CD14-positive monocyte (primary cell): ENCODE measurements around the gene CCDC167. TPM values are rescaled to one million over a fixed set of nuclear protein-coding genes. Genes with fewer than 3 reads are reported as not detected.

Experiments
- DNase-seq, 3 donors: peaks; one replicate each; pipeline ENCODE4 v3.0.0-alpha.2; 2011 to 2022
- H2AFZ ChIP-seq: 2 replicates; pipeline ENCODE4 v1.6.0; 2012; ENCODE audit warnings: mild to moderate bottlenecking, low read depth, low read length, inconsistent platforms; ENCODE audit not compliant: insufficient read depth, poor library complexity, severe bottlenecking
- H3K27ac ChIP-seq, 2 donors: 1 replicate in 1 of 2; 2 replicates in 1 of 2; pipeline ENCODE4 v1.5.1; 2012 to 2013; ENCODE audit warnings: low read length in 2 of 2, control low read depth in 1 of 2, inconsistent platforms in 1 of 2, low read depth in 1 of 2, mild to moderate bottlenecking in 1 of 2
- H3K27me3 ChIP-seq, 2 donors: one replicate each; pipeline versions ENCODE4 v1.6.0 to v1.6.1; 2011 to 2013; ENCODE audit warnings: low read length in 2 of 2; ENCODE audit not compliant: control insufficient read depth in 2 of 2, insufficient read depth in 2 of 2
- H3K36me3 ChIP-seq, 2 donors: replicated peaks in 1 of 2; 1 replicate in 1 of 2; 2 replicates in 1 of 2; pipeline versions ENCODE4 v1.5.1 to v1.6.1; 2012 to 2013; ENCODE audit warnings: low read length in 2 of 2, control low read depth in 1 of 2, inconsistent platforms in 1 of 2, mild to moderate bottlenecking in 1 of 2; ENCODE audit not compliant: insufficient read depth in 2 of 2, control insufficient read depth in 1 of 2
- H3K4me1 ChIP-seq, 2 donors: 1 replicate in 1 of 2; 2 replicates in 1 of 2; pipeline versions ENCODE4 v1.5.1 to v1.6.1; 2012 to 2013; ENCODE audit warnings: low read length in 2 of 2, control low read depth in 1 of 2, inconsistent platforms in 1 of 2, mild to moderate bottlenecking in 1 of 2, moderate library complexity in 1 of 2; ENCODE audit not compliant: insufficient read depth in 2 of 2, control insufficient read depth in 1 of 2
- H3K4me2 ChIP-seq: replicated peaks from 2 replicates; pipeline ENCODE3; 2012; ENCODE audit warnings: low read length, moderate library complexity, mild to moderate bottlenecking; ENCODE audit not compliant: poor library complexity, severe bottlenecking; ENCODE audit errors: extremely low read depth
- H3K4me3 ChIP-seq, 3 experiments: fragments of 200-600 bp in 1 of 3; sonication (generic) in 1 of 3; replicated peaks in 1 of 3; 1 replicate in 2 of 3; 2 replicates in 1 of 3; pipeline ENCODE4 v1.5.1; 2011 to 2013; ENCODE audit warnings: low read length in 3 of 3, mild to moderate bottlenecking in 3 of 3, control low read depth in 2 of 3, low read depth in 2 of 3, inconsistent platforms in 1 of 3, moderate library complexity in 1 of 3
- H3K79me2 ChIP-seq: 2 replicates; pipeline ENCODE4 v1.6.0; 2012; ENCODE audit warnings: mild to moderate bottlenecking, control low read depth, inconsistent platforms, low read length, moderate library complexity; ENCODE audit not compliant: insufficient read depth
- H3K9ac ChIP-seq: 2 replicates; pipeline ENCODE4 v1.6.0; 2017; ENCODE audit warnings: low read length, mild to moderate bottlenecking; ENCODE audit not compliant: insufficient read depth, poor library complexity, severe bottlenecking
- H3K9me3 ChIP-seq, 2 donors: replicated peaks in 1 of 2; 1 replicate in 1 of 2; 2 replicates in 1 of 2; pipeline versions ENCODE4 v1.5.1 to v1.6.1; 2012 to 2013; ENCODE audit warnings: low read length in 2 of 2, control low read depth in 1 of 2; ENCODE audit not compliant: control insufficient read depth in 1 of 2, insufficient read depth in 1 of 2
- H4K20me1 ChIP-seq: 2 replicates; pipeline ENCODE4 v1.6.0; 2012; ENCODE audit warnings: mild to moderate bottlenecking, low read length, control low read depth, moderate library complexity; ENCODE audit not compliant: insufficient read depth
- H3K27ac Mint-ChIP-seq, 7 donors: one replicate each; pipeline ENCODE4 v1.8.0; 2020; ENCODE audit warnings: mild to moderate bottlenecking in 7 of 7, mixed read lengths in 7 of 7, moderate library complexity in 6 of 7, inconsistent platforms in 2 of 7
- H3K27me3 Mint-ChIP-seq, 3 donors: one replicate each; pipeline ENCODE4 v1.8.0; 2021 to 2022; ENCODE audit warnings: low read depth in 3 of 3, mild to moderate bottlenecking in 3 of 3, mixed read lengths in 3 of 3, moderate library complexity in 3 of 3, inconsistent platforms in 1 of 3
- H3K36me3 Mint-ChIP-seq, 2 donors: one replicate each; pipeline ENCODE4 v1.8.0; 2020; ENCODE audit warnings: mixed read lengths in 2 of 2, inconsistent platforms in 1 of 2, mild to moderate bottlenecking in 1 of 2
- H3K4me1 Mint-ChIP-seq: one replicate; pipeline ENCODE4 v1.8.0; 2020; ENCODE audit warnings: mild to moderate bottlenecking, mixed read lengths
- H3K4me3 Mint-ChIP-seq, 2 donors: one replicate each; pipeline ENCODE4 v1.8.0; 2020; ENCODE audit warnings: mild to moderate bottlenecking in 2 of 2, mixed read lengths in 2 of 2, moderate library complexity in 1 of 2
- H3K9me3 Mint-ChIP-seq, 7 donors: one replicate each; pipeline ENCODE4 v1.8.0; 2020 to 2022; ENCODE audit warnings: mixed read lengths in 7 of 7, mild to moderate bottlenecking in 6 of 7, moderate library complexity in 6 of 7, inconsistent platforms in 2 of 7
- WGBS: methylation state at CpG from one replicate; pipeline ENCODE4 v1.1.5; 2013; ENCODE audit warnings: missing lambda C conversion rate; ENCODE audit not compliant: insufficient coverage; 5-methylcytosine and 5-hydroxymethylcytosine counted together
- intact Hi-C, 2 donors: fragments of 100-400 bp; cut with micrococcal nuclease; formaldehyde crosslinking; loops; one replicate each; pipeline versions ENCODE4 v1.15.0 to v1.15.1; 2023
- polyA plus RNA-seq, 3 donors: library from polyadenylated mRNA; depleted of rRNA in 1 of 3; unstranded in 2 of 3; stranded (reverse) in 1 of 3; fragments of 300-500 nt in 2 of 3; fragments of >200 nt in 1 of 3; fragmentation: Illumina TruSeq in 2 of 3; gene quantifications; 1 replicate in 2 of 3; 2 replicates in 1 of 3; pipeline ENCODE4 v1.2.3, GENCODE V29; 2012 to 2021
- TF ChIP-seq, protein P1 (sequence below): fragments of 200-600 bp; IDR thresholded peaks from one replicate; pipeline ENCODE4 v1.8.0; 2022; ENCODE audit warnings: antibody characterized with exemption, mild to moderate bottlenecking

CCDC167 gene
- polyA plus RNA-seq, 3 donors, result 12.5 to 22.9 (median 20.7) TPM

DNA sequence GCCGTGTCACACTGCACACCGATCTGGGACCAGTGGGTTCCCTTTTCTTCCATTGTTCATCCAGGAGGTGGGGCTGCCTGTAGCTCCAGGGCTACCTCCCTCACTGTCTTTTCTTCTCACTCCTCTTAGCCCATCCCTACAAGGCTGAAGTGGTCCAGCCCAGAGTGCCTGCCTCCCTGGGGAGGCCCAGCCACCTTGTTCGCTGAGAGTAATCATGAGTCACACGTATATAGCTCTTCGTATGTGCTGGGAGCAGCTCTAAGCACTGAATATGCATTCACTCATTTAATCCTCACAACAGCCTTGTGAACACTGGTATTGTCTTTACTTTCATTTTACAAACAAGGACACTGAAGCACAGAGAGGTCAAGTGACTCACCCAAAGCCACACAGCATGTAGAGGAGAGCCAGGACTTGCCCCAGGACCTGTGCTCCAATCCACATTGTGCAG lies 14.7 kb upstream of the CCDC167 start:
- Mint-ChIP-seq H3K4me3 (no peak overlapping the region), H3K4me1 (peaks cover 29% of the 10 kb centered on the region), H3K36me3 (no peaks in the 10 kb centered on the region), H3K27me3 (peaks cover 25 to 50% (median 30%) of the 10 kb centered on the region in 3 donors), H3K27ac (peak overlapping the region in 1 of 7 donors; percentile 43), H3K9me3 (peaks cover 0 to 3% (median 0%) of the 10 kb centered on the region in 7 donors)
- Histone ChIP-seq H3K9me3 (no peaks in the 10 kb centered on the region), H3K4me2 (no peak overlapping the region), H3K36me3 (no peaks in the 10 kb centered on the region), H4K20me1 (no peaks in the 10 kb centered on the region), H3K9ac (no peak overlapping the region), H3K4me1 (peaks cover 11 to 20% of the 10 kb centered on the region in 2 donors), H3K27ac (no peak overlapping the region), H3K27me3 (peaks cover 0 to 12% of the 10 kb centered on the region in 2 donors), H3K4me3 (no peak overlapping the region), H3K79me2 (no peaks in the 10 kb centered on the region), H2AFZ (no peak overlapping the region)
- TF ChIP-seq, protein P1, sequence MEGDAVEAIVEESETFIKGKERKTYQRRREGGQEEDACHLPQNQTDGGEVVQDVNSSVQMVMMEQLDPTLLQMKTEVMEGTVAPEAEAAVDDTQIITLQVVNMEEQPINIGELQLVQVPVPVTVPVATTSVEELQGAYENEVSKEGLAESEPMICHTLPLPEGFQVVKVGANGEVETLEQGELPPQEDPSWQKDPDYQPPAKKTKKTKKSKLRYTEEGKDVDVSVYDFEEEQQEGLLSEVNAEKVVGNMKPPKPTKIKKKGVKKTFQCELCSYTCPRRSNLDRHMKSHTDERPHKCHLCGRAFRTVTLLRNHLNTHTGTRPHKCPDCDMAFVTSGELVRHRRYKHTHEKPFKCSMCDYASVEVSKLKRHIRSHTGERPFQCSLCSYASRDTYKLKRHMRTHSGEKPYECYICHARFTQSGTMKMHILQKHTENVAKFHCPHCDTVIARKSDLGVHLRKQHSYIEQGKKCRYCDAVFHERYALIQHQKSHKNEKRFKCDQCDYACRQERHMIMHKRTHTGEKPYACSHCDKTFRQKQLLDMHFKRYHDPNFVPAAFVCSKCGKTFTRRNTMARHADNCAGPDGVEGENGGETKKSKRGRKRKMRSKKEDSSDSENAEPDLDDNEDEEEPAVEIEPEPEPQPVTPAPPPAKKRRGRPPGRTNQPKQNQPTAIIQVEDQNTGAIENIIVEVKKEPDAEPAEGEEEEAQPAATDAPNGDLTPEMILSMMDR, result no peak
- no peak for DNase-seq
- intact Hi-C loops, result no loop called here
- WGBS, result no CpG with 5 or more reads among the region's 5 CpGs

DNA sequence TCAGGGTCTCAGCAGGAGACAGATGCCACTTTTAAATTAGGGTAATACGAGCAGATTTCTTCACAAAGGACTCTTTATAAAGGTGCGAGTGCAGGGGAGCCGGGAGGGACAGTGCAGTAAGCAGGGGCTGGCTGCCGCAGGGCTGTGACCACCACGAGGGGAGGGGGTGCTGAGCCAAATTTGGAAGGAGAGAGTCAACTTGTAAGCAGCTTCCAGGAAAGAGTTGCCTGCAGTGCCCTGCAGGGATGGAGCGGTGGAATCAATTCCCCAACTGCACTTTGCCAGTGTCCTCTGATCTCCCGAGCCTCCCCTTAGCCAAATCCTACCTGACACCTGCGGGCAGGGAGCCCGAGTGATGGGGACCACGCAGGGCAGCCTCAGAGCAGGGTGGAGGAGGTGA lies 13.9 kb upstream of the CCDC167 start:
- 76% methylated on average over 5 of the region's 10 CpGs for WGBS
- no peak overlapping the region for H3K27ac ChIP-seq
- no peak overlapping the region for H3K4me3 Mint-ChIP-seq

More for the DNA sequence above, 13.9 kb upstream of the CCDC167 start:
- Mint-ChIP-seq H3K27ac (no peak overlapping the region), H3K4me1 (peaks cover 29% of the 10 kb centered on the region), H3K9me3 (peaks cover 0 to 3% (median 0%) of the 10 kb centered on the region in 7 donors), H3K27me3 (peaks cover 22 to 54% (median 30%) of the 10 kb centered on the region in 3 donors), H3K36me3 (no peaks in the 10 kb centered on the region)
- Histone ChIP-seq H2AFZ (no peak overlapping the region), H3K27me3 (peaks cover 0 to 12% of the 10 kb centered on the region in 2 donors), H3K36me3 (no peaks in the 10 kb centered on the region), H3K9ac (no peak overlapping the region), H3K9me3 (no peaks in the 10 kb centered on the region), H4K20me1 (no peaks in the 10 kb centered on the region), H3K4me1 (peaks cover 11 to 20% of the 10 kb centered on the region in 2 donors), H3K79me2 (no peaks in the 10 kb centered on the region), H3K4me2 (no peak overlapping the region), H3K4me3 (no peak overlapping the region)
- DNase-seq, result no peak
- TF ChIP-seq, protein P1, result no peak
- intact Hi-C loops, result no loop called here
